HuH-7 (cell line): ENCODE measurements around the gene POLG.

ENCODE experiments used
- DNase-seq: peaks from one replicate; pipeline ENCODE4 v3.0.0; 2011; ENCODE audit warnings: low spot score

Gene POLG

DNA sequence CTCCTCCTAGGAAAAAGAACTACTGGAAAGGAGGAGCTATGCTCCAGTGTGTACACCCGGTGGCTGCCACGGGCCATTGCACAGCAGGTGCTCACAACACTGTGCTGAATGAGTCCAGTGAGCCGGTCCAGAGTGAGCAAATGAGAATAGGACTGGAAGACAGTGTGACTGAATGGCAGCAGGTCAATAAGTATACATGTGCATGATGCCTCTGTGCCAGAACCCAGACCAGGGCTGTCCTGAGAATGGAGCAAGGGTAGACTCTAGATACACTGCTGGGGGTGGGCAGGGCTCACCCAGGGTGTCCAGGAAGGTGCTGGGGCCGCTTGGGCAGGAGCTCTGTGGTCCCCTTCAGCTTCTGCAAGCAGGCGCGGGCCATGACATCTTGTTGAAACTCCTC lies 8.3 kb downstream of the POLG start:
- DNase-seq = no peak

GRCh38 chr15:89325039-89325803 lies 9.4 kb downstream of the POLG start:
- DNase-seq = no peak

DNA sequence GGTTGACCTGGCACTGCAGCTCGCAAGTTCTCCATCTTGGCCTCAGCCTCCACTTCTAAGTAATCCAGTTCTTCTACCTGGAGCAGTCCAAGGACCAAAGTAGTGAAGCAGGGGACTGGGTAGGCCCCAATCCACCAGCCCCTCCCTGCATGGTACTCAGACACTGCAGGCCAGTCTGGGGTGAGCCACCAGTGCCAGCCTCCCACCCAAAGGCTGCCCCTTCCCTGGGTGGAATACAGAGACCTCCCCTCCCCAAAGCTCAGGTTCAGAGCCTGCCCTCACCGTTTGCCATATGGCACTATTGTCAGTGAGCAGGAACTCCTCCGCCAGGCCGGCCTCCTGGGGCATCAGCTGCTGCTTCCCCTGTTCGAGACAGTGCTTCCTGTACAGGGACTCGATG lies 10.8 kb downstream of the POLG start:
- DNase-seq = no peak

GRCh38 chr15:89322822-89323221 lies 11.8 kb downstream of the POLG start:
- no peak for DNase-seq

DNA sequence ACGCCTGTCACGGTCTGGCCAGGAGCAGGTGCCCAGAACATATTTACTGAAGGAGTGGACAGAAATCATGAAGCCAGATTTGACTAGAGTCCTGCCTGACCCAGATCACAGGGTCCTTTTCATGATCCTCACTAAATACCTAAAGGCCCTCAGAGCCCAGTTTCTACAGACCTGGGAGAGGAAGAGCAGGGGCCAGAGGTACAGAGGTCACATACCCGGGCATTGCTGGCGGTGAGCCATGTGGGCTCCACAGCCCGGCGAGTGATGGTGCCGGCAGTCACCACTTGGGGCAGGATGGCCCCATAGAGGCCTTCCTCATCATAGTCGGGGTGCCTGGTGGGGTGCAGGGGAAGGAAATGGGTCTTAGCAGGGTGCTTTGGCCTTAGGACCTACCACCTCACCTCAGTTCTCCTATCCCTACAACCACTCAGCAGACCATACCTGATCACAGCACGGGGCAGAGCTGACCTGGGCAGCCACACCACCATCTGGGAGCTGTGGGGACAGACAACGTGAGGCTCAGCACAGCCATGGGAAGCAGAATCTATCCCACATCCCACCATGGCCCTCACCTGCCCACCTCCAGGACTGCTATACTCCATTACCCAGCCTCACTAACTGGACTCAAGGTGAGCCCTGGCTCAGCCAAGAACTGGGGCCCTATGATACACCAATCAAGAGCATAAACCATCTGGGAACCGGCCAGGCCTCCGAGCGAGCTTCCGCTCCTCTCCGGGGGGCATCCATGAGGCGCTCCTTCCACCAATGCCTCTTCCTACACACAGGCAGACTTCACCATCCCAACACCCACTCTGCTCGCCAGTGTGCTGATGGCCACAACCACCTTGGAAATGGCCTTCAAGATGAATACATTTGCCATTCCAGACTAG lies 12.9 kb downstream of the POLG start:
- no peak for DNase-seq

- no peak for DNase-seq
Measured at GRCh38 chr15:89320200-89320599, 14.4 kb downstream of the POLG start.

GRCh38 chr15:89319678-89320077 lies 14.9 kb downstream of the POLG start:
- DNase-seq = no peak

GRCh38 chr15:89317186-89317720 lies 17.4 kb downstream of the POLG start:
- DNase-seq = no peak

- DNase-seq = no peak
Measured at GRCh38 chr15:89316504-89316903, 18.1 kb downstream of the POLG start.

DNA sequence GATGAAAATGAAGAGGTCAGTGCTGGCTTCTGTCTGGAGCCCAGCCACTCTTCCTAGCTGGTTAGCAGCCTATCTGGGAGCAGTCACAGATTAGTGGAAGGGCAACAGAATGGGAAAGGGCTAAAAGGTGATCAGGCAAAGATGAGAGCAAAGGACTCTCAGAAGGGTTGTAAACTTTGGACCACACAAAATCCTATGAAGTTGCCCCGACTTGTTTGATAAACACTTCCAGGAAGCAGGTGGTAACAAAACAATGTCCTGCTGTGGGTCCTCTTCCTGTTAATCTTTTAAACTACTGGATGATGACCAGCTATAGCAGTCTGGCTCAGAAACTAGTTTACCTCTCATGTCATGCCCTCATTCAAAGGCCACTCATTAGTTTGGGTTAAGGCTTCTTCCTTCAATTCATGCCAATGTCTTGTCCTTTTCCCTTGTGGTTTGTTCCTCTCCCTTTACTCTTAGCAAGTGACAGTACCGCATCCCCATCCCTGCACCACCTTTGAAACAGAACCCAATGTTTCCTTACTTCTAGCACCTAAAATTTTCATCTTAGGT lies 19.2 kb downstream of the POLG start:
- no peak for DNase-seq

- DNase-seq = no peak
Measured at GRCh38 chr15:89309993-89310392, 24.6 kb downstream of the POLG start.

DNA sequence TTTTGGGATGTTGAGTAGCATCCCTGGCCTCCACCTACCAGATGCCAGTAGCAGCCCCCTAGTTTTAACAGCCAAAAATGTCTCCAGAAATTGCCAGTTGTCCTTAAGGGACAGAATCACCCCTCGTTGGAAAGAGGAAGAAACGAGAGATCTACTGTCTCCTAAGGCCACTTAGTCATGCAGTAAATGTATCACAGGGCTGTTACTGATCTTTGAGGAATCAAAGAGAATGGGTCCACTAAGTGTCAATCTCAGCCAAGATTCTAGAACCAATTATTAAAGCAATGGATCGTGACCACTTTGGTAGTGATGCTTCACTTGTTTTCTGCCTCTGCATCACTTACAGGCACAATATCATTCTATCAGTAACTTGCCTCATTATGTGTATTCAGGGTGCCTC lies 26.4 kb downstream of the POLG start:
- DNase-seq = no peak

DNA sequence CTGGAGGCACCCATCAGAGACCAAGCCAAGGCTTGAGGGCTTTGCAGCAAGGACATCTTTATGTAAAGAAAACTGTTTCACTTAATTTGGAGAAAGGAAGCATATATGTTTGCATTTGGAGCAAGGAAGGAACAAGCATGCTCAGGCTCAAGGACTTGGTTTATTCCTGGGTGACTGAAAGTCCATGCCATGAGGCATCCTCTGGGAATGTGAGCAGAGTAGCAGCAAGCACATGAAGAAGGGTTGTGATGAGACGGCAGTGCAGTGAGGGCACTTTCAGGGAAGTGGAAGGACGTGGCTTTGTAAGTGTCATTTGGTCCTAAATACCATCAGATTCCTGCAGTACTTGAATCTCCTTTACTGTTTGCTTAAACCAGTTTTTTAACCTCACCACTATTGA lies 26.8 kb downstream of the POLG start:
- DNase-seq = no peak

- no peak for DNase-seq
Measured at GRCh38 chr15:89307046-89307587, 27.5 kb downstream of the POLG start.

GRCh38 chr15:89305395-89305794 lies 29.2 kb downstream of the POLG start:
- no peak for DNase-seq

GRCh38 chr15:89303986-89304385 lies 30.6 kb downstream of the POLG start:
- no peak for DNase-seq

DNA sequence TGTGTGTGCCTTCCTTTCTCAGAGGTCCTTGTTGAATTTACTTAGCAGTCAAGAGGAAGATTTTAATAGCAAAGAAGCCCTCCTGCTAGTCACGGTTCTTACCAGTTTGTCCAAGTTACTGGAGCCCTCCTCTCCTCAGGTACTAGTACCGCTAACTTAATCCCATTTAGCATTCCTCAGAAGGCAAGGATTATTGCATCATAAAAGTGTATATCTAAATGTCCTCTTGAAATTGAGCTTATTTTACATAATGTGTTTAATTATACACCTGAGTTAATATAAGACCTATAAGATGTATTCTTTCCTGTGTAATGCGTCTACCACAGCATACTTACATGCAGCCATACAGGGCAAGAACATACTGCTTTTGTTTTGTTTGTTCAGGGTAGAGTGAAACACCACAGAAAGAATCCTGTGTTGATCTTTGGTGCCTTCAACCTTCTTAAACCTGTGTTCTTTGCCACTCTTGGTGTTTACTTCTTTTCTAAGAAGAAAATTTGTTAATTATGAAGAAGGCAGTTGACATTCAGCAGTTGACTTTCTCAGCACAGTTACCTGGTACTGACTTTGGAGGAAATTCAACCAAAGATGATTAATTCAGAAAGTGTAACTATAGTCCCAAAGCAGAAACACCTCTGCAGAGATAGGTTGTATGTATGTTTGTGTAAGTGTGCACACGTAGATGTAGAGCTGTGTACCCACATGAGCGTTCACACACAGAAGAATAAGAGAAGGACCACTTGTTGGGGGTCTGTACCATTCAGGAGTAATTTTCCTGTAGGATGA lies 33.1 kb downstream of the POLG start:
- no peak for DNase-seq

- no peak for DNase-seq
Measured at GRCh38 chr15:89299896-89300295, 34.7 kb downstream of the POLG start.

GRCh38 chr15:89293012-89293411 lies 41.6 kb downstream of the POLG start:
- DNase-seq = no peak

DNA sequence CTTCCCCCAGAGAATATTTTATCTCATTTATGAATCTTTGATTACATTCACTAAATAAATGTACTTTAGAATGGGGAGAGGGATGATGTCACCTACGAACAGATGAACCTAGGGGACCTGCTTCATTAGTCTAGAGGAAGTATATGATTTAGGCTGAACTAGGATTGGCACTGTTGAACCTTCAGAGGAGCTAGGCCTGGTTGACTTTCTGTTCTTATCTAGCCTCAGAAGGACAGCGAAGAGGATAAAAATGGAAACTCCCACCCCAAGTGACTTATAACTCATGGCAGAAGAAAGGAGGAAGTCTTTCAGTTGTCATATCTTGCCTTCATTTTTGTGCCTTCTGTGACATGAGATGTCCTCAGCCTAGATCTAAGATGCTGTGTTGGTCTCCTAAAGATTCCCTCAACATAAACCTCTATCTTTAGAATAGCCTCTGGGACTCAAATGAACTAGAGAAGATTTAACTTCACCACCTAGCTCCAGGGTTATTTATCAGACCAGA lies 42.6 kb downstream of the POLG start:
- DNase-seq = no peak

DNA sequence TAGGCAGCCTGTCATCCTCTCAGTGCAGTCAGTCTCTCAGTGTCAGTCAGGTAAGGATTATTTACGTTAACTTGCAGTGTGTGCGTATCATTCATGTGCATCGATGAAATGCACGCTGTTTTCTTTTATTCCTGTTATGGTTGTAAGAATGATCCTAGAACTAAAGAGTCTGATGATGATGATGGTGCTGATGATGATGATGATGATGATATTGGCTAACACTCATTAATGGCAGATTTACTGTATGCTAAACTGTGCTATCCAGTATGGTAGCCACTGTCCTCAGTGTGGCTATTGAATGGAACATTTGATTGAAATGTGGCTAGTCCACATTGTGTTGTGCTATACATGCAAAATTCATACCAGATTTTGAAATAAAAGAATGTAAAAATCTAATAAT lies 51.4 kb downstream of the POLG start:
- DNase-seq = no peak

GRCh38 chr15:89282631-89283030 lies 52.0 kb downstream of the POLG start:
- no peak for DNase-seq
